C1 segment of cervical spinal cord (tissue), 14 donors: ENCODE results near the gene FOLR1.
A peak's percentile ranks its signal among the peaks of the same experiment; 100 is the strongest.
"Not testable (repeated sequence)": the region's sequence is repeated elsewhere in the genome, so short reads cannot be mapped to it uniquely, and the experiment has no call there.

Source experiments
- DNase-seq, 14 donors: peaks; one replicate each; lab custom pipeline; 2025; lab: John Stamatoyannopoulos, UW

The FOLR1 gene

DNA sequence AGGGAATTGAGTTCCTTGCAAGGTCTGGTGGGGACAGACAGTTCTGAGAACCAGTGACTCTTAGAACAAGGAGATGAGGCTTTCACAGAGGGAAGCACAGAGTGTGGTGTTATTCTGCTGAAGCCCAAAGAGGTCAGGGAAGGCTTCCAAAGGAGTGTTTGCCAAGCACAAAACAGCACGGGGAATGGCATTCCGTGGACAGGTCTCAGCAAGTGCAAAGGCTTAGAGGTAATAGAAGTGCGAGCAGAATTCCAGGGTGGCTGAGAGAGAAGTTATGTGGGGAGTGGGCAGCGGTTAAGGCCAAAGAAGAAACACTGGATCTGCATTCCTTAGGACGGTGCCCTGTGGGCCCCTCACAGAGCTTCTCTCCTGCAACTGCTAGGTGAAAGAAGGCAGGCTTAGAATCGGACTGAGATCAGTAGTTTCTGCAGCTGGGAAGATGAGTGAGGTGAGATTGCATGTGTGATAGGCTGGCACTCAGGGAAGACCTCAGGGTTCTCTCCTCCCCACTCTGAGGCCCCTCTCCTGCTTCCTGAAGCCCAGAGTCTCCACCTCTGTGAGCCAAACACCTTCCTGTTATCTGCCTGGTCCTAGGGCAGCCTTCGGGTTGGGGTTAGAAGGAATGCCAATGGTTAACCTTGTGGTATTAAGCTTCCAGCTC is 10.9 kb upstream of the FOLR1 start:
- DNase-seq, result not testable (repeated sequence)

DNA sequence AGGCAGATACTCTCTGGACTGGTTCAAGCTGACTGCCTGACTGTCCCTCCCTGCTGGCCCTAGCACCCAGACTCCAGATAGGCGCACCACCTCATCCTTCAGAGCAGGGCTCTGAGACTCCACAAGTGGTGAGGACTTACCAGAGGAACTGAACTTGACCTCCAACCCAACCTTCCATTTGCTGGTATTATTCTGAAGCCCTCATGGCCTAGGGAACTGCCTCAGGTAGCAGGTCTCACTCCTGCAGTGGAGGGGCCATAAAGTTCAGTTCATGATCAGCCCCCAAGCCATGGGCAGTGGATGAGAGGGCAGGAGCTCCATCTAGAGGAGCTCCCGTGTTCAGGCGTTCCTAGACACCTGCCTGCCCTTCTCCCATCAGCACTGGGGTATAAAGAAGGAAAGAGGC is 10.4 kb upstream of the FOLR1 start:
- not testable (repeated sequence) for DNase-seq

GRCh38 chr11:72188267-72188666 is 3.7 kb upstream of the FOLR1 start:
- no peak for DNase-seq

- peak in 7 of 14 donors; percentile 4 to 53 (median 15) for DNase-seq
These were observed 2.3 kb upstream of the FOLR1 start for GRCh38 chr11:72189455-72190250.

- no peak for DNase-seq
These were observed 1.3 kb upstream of the FOLR1 start for GRCh38 chr11:72190631-72191071.

DNA sequence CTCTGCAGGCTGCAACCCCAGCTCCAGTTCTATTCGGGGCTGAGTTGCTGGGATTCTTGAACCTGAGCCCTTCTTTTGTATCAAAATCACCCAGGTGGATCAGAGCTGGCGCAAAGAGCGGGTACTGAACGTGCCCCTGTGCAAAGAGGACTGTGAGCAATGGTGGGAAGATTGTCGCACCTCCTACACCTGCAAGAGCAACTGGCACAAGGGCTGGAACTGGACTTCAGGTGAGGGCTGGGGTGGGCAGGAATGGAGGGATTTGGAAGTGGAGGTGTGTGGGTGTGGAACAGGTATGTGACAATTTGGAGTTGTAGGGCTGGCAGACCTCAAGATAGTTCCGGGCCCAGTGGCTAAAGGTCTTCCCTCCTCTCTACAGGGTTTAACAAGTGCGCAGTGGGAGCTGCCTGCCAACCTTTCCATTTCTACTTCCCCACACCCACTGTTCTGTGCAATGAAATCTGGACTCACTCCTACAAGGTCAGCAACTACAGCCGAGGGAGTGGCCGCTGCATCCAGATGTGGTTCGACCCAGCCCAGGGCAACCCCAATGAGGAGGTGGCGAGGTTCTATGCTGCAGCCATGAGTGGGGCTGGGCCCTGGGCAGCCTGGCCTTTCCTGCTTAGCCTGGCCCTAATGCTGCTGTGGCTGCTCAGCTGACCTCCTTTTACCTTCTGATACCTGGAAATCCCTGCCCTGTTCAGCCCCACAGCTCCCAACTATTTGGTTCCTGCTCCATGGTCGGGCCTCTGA is 3.8 kb downstream of the FOLR1 start:
- DNase-seq, result no peak

DNA sequence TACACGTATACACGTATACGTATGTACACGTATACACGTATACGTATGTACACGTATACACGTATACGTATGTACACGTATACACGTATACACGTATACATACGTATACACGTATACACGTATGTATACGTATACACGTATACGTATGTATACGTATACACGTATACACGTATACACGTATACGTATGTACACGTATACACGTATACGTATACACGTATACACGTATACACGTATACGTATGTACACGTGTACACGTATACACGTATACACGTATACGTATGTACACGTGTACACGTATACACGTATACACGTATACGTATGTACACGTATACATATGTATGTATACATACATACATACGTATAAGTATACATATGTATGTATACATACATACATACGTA is 9.5 kb downstream of the FOLR1 start:
- not testable (repeated sequence) for DNase-seq

DNA sequence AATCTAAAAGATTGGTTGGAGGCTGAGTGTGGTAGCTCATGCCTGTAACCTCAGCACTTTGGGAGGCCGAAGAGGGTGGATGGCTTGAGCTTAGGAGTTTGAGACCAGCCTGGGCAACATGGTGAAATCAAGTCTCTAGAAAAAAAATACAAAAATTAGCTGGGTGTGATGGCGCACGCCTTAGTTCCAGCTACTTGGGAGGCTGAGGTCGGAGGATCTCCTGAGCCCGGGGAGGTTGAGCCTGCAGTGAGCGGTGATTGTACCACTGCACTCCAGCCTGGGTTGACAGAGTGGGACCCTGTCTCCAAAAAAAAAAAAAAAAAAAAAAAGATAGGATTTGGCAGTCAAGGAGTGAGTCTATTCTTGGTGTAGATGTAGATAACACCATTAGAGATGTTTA is 10.6 kb downstream of the FOLR1 start:
- no peak for DNase-seq

DNA sequence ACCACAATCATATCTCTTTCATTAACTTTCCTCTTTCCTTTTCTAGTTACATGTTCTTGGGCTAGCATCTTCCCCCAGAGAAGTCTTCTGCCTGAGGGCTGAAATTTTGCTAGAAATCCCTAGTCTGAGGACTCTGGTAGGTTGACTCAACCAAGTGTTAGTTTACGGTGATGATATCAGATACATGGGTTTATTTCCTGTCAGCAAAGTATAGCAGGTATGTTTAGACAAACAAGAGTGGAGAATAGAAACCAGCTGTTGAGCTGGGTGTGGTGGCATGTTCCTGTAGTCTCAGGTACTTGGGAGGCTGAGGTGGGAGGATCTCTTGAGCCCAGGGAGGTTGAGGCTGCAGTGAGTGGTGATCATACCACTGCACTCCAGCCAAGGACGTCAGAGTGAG is 11.2 kb downstream of the FOLR1 start:
- no peak for DNase-seq

GRCh38 chr11:72204886-72205285 is 12.9 kb downstream of the FOLR1 start:
- no peak for DNase-seq

GRCh38 chr11:72206794-72207193 is 14.9 kb downstream of the FOLR1 start:
- DNase-seq, result not testable (repeated sequence)

GRCh38 chr11:72208281-72208680 is 16.3 kb downstream of the FOLR1 start:
- no peak for DNase-seq

- DNase-seq, result no peak
These were observed 17.2 kb downstream of the FOLR1 start for GRCh38 chr11:72209101-72209500.

GRCh38 chr11:72216638-72217037 is 24.7 kb downstream of the FOLR1 start, which contains the start of gene FOLR2:
Gene FOLR2 (plus strand): TSS chr11:72216794. CDS start chr11:72218585, 1,791 bp downstream.
- DNase-seq, result no peak

GRCh38 chr11:72217841-72218240 is 25.9 kb downstream of the FOLR1 start:
- no peak for DNase-seq

GRCh38 chr11:72218251-72218745 is 26.4 kb downstream of the FOLR1 start:
- no peak for DNase-seq

DNA sequence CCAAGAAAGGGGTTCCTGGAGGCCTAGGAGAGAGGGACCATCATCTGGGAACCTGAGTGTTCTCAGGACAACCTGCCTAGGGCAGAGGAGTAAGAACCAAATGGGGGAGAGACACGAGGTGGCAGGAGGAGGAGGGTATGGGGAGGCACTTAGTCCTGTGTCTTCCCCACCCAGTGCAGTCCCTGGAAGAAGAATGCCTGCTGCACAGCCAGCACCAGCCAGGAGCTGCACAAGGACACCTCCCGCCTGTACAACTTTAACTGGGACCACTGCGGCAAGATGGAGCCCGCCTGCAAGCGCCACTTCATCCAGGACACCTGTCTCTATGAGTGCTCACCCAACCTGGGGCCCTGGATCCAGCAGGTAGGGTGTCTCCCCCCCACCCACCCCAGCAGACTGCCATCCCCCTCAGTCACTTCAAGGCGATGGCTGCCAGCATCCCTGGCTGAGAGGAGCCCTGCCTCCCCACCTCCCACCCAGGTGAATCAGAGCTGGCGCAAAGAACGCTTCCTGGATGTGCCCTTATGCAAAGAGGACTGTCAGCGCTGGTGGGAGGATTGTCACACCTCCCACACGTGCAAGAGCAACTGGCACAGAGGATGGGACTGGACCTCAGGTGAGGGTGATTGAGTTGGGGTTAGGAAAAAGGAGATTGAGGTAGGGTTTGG is 28.9 kb downstream of the FOLR1 start:
- DNase-seq, result no peak

DNA sequence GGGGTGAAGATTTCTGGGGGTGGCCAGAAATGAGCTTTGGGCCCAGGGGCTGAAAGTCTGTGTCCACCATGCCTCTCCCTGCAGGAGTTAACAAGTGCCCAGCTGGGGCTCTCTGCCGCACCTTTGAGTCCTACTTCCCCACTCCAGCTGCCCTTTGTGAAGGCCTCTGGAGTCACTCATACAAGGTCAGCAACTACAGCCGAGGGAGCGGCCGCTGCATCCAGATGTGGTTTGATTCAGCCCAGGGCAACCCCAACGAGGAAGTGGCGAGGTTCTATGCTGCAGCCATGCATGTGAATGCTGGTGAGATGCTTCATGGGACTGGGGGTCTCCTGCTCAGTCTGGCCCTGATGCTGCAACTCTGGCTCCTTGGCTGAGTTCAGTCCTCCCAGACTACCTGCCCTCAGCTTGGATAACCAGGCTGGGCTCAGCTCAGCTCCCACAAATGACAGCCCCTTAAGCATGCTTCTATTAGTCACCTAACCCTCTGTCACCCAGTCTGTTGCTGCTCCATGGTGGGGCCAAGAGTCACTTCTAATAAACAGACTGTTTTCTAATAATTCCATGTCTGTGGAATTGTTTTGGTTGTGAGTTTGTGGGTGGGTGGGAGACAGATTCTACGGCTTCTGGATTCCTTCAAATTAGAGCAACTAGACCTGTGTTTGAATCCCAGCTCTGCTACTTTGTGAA is 29.6 kb downstream of the FOLR1 start:
- DNase-seq, result no peak

DNA sequence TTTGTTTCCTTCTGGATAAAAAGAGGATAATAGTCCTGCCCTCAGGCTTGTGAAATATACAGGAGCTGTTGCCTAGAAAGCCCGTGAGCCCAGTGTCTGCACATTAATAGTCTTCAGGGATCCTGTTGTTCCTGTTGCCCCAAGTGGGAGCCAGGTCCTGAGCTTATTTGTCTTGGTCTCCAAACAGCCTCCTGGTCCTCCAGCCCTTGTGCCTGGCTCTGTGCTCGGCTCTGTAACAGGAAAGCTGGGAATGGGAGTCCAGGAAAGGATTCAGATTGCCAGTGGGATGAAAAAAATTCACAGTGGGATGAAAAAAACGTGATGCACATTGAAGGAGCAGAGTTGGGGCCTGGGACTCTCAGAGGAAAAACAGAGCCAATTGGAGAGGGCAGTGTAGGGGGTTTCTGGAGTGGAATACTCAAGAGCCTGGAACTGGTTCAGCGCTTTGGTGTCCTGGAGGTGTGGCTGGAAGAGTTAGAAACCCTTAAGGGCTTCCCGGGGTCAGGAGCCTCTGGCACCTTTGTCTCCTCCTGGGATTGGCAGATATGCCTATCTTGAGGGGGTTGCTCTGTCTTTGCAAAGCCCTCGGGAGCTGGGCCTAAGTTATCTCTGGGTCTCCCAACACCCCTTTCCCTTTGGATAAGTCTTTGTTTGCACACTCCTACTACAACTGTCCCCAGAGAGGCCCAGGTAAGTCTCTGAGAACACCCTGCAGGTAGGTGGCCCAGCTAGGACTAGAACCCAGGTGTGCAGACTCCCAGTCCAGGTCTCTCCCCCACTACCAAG is 30.4 kb downstream of the FOLR1 start:
- no peak for DNase-seq
